ENCODE measurements around the gene ZBTB34. TPM values are rescaled to one million over a fixed set of nuclear protein-coding genes. Genes with fewer than 3 reads are reported as not detected.

Gene ZBTB34
- total RNA-seq, 1 experiment from 2014 or later: 2.7 TPM

- DNase-seq (ENCODE audit: low read depth): no peak
These were observed 15.5 kb downstream of the ZBTB34 start for GRCh38 chr9:126875756-126876510.

- no peak for DNase-seq (ENCODE audit: low read depth)
These were observed 16.1 kb downstream of the ZBTB34 start for GRCh38 chr9:126876531-126876930.

- no peak for DNase-seq (ENCODE audit: low read depth)
These were observed 17.0 kb downstream of the ZBTB34 start for GRCh38 chr9:126877418-126877817.

- DNase-seq (ENCODE audit: low read depth): no peak
These were observed 18.8 kb downstream of the ZBTB34 start for GRCh38 chr9:126879288-126879687.

DNA sequence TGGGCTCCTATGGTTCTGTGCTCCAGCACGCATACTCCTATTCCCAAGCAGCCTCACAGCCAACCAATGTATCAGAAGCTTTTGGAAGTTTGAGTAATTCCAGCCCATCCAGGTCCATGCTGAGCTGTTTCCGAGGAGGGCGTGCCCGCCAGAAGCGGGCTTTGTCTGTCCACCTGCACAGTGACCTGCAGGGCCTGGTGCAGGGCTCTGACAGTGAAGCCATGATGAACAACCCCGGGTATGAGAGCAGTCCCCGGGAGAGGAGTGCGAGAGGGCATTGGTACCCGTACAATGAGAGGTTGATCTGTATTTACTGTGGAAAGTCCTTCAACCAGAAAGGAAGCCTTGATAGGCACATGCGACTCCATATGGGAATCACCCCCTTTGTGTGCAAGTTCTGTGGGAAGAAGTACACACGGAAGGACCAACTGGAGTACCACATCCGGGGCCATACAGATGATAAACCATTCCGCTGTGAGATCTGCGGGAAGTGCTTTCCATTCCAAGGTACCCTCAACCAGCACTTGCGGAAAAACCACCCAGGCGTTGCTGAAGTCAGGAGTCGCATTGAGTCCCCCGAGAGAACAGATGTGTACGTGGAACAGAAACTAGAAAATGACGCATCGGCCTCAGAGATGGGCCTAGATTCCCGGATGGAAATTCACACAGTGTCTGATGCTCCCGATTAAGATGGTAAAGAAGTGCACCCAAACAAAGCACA lies 19.9 kb downstream of the ZBTB34 start:
- no peak for DNase-seq (ENCODE audit: low read depth)

- no peak for DNase-seq (ENCODE audit: low read depth)
These were observed 20.5 kb downstream of the ZBTB34 start for GRCh38 chr9:126880947-126881332.

- no peak for DNase-seq (ENCODE audit: low read depth)
These were observed 22.3 kb downstream of the ZBTB34 start for GRCh38 chr9:126882746-126883145.

DNA sequence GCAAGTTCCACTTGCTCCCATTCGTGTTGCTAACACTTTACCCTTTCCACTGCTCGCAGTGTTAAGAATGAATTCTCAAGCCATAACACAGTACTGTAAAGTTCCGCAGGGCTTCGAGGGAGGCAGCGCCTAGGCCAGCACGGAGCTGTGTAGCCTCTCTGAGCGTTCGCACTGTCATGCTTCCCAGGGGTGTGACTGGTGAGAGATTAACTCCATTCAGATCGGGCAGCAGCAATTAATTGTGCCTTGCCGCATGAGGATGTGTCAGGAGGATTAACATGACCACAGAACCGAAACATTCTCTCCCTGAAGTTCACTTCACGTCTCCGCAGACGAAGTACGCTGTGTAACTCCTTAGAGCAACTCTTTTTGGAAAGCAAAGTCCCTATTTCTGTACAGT lies 23.2 kb downstream of the ZBTB34 start:
- DNase-seq (ENCODE audit: low read depth): no peak

GRCh38 chr9:126885131-126885641 lies 24.7 kb downstream of the ZBTB34 start:
- DNase-seq (ENCODE audit: low read depth): no peak

GRCh38 chr9:126886034-126886822 lies 25.8 kb downstream of the ZBTB34 start:
- DNase-seq (ENCODE audit: low read depth): no peak

- no peak for DNase-seq (ENCODE audit: low read depth)
These were observed 26.5 kb downstream of the ZBTB34 start for GRCh38 chr9:126886897-126887296.

DNA sequence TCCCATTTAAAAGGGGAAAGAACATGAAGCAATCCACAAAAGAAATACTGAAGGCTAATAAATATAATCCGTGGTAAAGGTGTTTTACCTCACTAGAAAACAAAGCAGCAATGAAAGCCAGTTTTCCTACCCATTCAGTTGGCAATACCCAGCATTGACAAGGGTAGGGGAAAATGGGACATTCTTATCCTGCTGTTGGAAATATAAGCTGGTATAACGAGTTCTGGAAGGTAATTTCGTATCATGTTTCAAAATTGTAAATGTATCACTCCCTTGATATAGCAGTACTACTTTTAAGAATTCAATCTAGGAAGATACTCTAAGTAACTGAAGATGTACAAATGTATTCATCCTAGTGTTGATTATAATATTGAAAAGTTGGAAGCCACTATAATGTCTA lies 31.2 kb downstream of the ZBTB34 start:
- DNase-seq (ENCODE audit: low read depth): no peak

- DNase-seq (ENCODE audit: low read depth): no peak
These were observed 32.6 kb downstream of the ZBTB34 start for GRCh38 chr9:126893079-126893478.

GRCh38 chr9:126894052-126894603 lies 33.7 kb downstream of the ZBTB34 start:
- DNase-seq (ENCODE audit: low read depth): peak; percentile 24

GRCh38 chr9:126902210-126902609 lies 41.8 kb downstream of the ZBTB34 start:
- no peak for DNase-seq (ENCODE audit: low read depth)

- DNase-seq (ENCODE audit: low read depth): no peak
These were observed 44.1 kb downstream of the ZBTB34 start for GRCh38 chr9:126904586-126904985.

DNA sequence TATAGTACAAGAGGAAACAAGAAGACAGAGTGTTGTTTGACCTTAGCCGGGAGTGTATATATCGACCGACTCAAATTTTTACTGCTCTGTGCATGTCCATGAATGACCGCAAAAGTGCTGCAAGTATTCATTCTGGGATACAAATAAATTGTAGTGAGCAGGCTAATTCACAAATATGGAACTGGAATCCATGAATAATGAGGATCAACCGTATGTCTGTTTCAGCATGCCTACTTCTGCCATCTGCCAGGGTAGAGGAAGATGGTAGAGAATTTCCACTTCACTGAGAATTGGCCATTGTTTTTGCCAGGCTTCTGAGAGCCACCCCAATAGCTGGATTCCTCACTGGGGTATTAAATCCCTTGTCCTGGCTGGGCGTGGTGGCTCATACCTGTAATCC lies 45.7 kb downstream of the ZBTB34 start:
- no peak for DNase-seq (ENCODE audit: low read depth)

- no peak for DNase-seq (ENCODE audit: low read depth)
These were observed 46.6 kb downstream of the ZBTB34 start for GRCh38 chr9:126907058-126907457.

DNA sequence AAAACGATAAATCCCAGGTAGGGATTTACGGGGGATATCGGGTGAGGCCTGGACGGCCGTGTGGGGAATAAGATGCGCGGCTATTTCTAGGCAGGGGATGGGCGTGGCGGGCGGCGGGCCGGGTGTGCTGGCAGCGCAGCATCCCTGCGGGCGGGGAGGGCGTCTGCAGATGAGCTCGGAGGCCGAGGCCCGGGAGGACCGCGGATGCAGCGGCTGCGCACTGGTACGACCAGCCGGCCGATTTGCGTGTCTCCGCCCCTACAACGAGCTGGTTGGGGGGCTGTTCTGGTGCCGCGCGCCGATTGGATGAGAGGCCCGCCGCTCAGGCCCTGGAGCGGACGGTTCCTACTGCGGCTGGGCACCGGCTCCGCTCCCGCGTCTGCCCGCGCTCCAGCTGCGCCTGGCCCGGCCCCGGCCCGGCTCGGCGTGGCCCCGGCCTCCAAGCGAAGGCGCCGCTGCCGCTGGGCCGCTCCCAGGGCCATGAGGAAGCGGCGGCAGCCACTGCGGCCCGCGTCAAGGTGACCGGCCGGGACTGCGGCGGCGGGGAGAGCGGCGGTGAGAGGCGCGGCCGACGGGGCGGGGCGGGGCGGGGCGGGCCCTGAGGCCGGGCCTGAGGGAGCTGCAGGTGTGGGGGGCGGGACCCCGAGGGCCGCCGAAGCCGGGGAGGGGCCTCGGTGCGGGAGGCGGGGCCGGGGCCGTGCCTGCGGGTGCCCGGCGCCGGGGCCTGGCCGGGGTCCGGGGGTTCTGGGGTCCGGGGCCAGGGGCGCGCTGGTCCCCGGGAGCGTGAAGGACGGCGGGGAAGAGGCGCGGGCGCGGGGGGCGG lies 54.2 kb downstream of the ZBTB34 start, which contains the start of gene RALGPS1:
Gene RALGPS1, plus strand, starts transcription at position 325 of the 823 bp plus-strand sequence. CDS start 47,508 bp downstream, outside the sequence.
- DNase-seq (ENCODE audit: low read depth): peak; percentile 93

- DNase-seq (ENCODE audit: low read depth): no peak
These were observed 54.9 kb downstream of the ZBTB34 start for GRCh38 chr9:126915281-126915816.
